C4-2B (cell line): ENCODE measurements around the gene EFCAB8.
"Not testable (repeated sequence)": the region's sequence is repeated elsewhere in the genome, so short reads cannot be mapped to it uniquely, and the experiment has no call there.

Experiments used
- H3K27ac ChIP-seq: fragments of 450-650 bp; 2 replicates; pipeline ENCODE4 v1.5.1; 2017
- ZFX ChIP-seq: fragments of 450-650 bp; IDR thresholded peaks from 2 replicates; pipeline ENCODE4 v1.6.1; 2017
- TF ChIP-seq, protein P1 (sequence below): fragments of 450-650 bp; conservative IDR thresholded peaks from 2 replicates; pipeline ENCODE4 v1.5.1; 2017; ENCODE audit warnings: mild to moderate bottlenecking

EFCAB8 gene

DNA sequence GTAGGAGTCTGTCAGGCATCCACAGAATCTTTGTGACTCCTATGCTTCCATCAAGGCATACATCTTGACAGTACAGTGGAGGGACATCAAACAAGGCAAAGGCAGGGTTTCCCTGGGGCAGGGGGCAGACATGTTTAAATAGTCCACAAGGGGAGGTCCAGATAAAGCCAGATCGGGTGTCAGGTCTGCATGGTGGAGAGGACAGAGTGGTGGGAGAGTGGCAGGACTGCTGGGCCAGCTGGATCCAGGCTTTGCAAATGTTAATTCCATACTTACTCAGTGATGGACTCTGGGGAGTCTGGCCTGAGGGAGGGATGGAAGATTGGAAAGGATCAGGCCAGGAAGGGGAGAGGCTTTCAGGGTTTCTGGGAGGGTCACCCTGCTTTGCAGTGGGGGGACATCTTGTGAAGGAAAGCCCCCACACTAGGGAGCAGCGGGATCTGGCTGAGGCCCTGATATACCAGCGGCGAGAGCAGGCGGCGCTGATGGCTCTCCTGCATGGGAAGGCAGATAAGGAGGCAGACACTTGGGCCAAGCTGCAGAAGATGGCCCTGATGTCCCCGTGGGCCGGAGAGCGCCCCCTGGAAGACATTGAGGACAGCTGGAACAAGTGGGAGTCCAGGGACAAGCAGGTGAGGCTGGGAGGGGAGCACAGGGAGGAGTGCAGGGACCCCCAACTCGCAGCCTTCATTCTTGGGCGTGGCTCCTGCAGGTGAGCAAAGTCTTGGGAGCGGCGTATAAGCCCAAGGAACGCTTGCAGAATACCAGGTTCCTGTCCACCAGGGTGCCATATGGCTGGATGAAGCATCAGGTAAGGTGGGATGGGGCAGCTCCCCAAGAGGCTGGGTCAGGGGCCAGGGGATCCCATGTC, 100.9 kb downstream of the EFCAB8 start:
- no peak for TF ChIP-seq ZFX
- TF ChIP-seq, protein P1, sequence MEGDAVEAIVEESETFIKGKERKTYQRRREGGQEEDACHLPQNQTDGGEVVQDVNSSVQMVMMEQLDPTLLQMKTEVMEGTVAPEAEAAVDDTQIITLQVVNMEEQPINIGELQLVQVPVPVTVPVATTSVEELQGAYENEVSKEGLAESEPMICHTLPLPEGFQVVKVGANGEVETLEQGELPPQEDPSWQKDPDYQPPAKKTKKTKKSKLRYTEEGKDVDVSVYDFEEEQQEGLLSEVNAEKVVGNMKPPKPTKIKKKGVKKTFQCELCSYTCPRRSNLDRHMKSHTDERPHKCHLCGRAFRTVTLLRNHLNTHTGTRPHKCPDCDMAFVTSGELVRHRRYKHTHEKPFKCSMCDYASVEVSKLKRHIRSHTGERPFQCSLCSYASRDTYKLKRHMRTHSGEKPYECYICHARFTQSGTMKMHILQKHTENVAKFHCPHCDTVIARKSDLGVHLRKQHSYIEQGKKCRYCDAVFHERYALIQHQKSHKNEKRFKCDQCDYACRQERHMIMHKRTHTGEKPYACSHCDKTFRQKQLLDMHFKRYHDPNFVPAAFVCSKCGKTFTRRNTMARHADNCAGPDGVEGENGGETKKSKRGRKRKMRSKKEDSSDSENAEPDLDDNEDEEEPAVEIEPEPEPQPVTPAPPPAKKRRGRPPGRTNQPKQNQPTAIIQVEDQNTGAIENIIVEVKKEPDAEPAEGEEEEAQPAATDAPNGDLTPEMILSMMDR: no peak
- H3K27ac ChIP-seq: no peak overlapping the region

DNA sequence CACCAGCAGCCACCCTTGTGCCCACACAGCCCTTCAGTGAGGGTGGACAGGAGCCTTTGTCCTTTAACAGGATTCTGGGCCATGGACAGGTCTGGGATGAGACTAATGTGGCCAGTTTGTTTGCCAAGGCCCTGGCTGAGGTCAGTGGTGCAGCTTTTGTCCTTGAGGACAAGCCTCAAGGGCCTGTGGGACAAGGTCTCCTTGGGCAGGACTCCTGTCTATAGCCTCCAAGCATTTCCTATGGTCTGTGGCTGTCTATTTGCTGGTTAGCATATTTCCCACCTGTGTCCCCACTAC, 101.4 kb downstream of the EFCAB8 start:
- H3K27ac ChIP-seq: no peak overlapping the region
- TF ChIP-seq, protein P1: no peak
- TF ChIP-seq ZFX: no peak

DNA sequence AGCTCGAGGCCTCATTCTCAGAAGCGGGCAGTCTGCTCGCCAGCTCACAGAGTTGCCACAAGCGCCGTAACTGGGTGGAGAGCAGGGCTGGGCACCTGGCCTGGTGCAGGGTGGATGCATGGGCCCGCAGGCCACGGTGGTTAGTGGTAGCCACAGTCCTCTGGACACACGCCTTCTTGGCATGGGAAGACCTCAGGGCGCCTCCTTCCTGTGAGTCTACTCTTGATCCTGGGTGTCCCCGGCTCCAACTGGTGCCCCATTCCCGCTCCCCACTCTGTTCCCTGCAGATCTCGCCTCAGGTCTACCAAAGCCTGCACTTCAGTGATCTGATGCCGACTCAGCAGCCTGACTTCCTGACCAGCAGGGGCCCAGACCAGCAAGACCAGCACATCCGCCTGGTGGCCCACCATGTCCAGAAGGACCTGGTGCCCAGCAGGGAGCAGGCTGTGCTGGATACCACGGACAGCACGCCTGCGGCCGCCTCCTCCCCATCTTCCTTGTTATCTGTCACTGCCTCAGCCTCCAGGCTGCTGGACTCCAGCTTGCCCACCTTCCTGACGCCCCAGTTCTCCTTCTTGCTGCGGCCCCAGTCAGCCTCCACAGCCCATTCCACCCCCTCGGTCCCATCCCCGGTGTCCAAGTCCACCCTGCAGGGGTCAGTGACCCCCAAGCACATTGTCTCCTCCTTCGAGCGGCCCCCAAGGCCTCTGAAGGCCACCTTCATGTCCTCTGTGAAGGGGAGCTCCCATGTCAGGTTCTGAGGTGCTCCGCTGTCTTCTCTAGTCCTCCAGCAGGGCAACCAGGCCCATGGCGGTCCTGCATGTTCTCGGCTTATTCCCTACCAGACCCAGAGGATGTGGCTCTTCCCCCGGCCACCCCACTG, 102.4 kb downstream of the EFCAB8 start:
- no peak for TF ChIP-seq ZFX
- TF ChIP-seq, protein P1: no peak
- H3K27ac ChIP-seq: no peak overlapping the region

DNA sequence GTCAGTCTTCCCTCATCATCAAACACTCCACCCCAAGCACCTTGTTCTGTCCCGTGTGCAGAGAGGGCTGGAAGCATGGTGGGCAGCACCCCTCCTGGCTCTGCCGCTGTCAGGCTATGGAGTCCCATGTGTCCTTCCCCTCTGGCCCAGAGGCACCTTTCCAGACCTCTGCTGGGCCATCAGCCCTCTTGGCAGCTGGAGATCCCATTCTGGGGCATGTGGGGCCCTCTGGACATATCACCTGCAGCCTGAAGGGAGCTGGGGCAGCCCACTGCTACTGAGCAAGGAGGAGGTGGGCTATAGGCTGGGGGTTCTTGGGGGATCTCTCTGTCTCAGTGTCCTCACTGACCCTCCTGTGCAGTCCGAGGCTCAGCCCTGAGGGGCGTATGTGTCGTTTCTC, 103.3 kb downstream of the EFCAB8 start:
- TF ChIP-seq, protein P1: no peak
- no peak for TF ChIP-seq ZFX

DNA sequence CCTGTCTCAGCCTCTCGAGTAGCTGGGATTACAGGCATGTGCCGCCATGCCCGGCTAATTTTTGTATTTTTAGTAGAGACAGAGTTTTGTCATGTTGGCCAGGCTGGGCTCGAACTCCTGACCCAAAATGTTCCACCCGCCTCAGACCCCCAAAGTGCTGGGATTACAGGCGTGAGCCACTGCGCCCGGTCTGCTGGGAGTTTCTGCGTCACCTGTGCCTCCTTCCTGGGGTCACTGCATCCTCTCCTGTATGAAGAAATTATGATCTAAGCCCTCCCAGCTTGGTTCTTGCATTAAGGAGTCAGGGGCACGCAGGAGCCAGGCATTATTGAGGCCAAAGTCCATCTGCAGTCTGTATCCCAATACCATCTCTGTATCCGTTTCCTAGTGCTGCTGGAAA, 103.9 kb downstream of the EFCAB8 start:
- not testable (repeated sequence) for H3K27ac ChIP-seq

More for the DNA sequence above, 103.3 kb downstream of the EFCAB8 start:
- no peak overlapping the region for H3K27ac ChIP-seq

DNA sequence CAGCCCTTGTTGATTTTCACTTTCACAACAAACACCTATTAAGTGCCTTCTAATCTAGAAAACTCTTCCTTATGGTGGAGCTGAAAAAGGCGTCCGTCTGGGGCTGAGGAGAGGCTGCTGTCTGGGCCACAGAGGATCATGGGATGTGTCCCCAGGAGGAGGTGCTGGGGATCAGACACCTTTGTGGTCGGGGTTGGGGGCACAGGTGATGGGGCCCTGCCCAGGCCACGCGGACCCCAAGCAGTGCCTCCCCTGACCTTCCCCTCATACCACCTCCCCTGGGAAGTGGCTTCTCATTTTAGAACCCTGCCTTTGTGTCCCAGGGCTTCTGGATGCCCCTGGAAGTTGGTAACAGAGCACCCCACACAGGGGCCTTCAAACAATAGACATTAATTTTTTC, 104.5 kb downstream of the EFCAB8 start:
- H3K27ac ChIP-seq: no peak overlapping the region
- no peak for TF ChIP-seq ZFX
- TF ChIP-seq, protein P1: no peak

DNA sequence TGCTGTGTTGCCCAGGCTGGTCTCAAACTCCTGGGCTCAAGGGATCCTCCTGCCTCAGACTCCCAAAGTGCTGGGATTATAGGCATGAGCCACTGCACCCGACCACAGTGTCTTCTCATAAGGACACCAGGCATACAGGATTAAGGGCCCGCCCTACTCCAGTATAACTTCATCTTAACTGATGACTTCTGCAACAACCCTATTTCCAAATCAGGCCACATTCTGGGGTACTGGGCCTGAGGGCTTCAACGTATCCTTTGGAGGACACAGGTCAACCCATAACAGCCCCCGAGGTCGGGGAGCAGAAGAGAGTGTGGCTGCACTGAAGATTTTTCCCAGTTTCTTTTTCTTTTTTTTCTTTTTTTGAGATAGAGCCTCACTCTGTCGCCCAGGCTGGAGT, 105.9 kb downstream of the EFCAB8 start:
- no peak overlapping the region for H3K27ac ChIP-seq
- no peak for TF ChIP-seq ZFX
- TF ChIP-seq, protein P1: no peak
